ENCODE measurements around the gene KNG1. TPM values are rescaled to one million over a fixed set of nuclear protein-coding genes. Genes with fewer than 3 reads are reported as not detected.
"Not testable (repeated sequence)": the region's sequence is repeated elsewhere in the genome, so short reads cannot be mapped to it uniquely, and the experiment has no call there.

KNG1 gene
- under 1 TPM; 0.21 to 0.24 TPM for total RNA-seq
- long read RNA-seq: 0 reads

DNA sequence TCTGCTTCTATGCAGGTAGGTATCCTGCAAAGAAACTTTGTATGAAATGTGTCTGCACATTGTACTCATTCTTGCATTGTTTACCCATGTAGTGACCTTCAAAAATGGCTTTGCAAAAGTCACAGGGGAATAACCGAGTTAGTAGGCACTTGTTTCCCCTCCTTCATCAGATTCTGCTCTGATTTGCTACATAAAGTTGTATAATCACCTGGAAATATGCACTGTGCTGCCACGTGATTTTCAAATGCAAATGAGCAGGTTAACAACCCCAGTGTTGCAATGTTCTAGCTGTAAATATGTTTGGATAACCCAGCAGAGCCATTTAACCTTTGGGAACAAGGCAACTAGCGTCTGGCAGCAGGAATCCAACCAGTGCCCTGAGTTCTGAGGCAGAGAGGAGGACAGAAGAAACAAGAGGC lies at the start of gene KNG1:
TSS of gene KNG1 (plus strand) at position 321 of the 419 bp plus-strand sequence. CDS start 184 bp downstream, outside the sequence.
- ATAC-seq: no peak
- intact Hi-C loops (cut with DNase I): no loop called here
- no peak for DNase-seq

DNA sequence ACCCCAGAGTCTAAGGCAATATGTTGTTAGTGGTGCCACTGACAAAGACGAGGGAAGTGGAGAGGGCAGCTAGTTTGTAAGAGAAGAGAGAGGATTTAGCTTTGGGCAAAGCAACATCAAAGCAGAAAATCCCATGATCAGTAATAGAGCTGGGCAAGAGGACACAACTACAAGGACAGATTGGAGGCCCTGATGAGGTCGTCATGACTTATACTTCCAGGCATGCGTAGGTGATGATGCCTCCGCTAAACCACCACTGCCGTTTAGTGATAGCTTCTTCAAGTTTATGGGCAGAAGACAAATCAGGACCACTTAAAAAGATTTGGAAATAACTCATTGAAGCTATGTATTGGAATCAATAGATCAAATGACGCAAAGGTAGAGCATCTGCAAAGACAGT lies 48.7 kb upstream of the KNG1 start:
- DNase-seq (no peak), ATAC-seq (no peak)
- intact Hi-C loops (cut with DNase I): no loop called here

DNA sequence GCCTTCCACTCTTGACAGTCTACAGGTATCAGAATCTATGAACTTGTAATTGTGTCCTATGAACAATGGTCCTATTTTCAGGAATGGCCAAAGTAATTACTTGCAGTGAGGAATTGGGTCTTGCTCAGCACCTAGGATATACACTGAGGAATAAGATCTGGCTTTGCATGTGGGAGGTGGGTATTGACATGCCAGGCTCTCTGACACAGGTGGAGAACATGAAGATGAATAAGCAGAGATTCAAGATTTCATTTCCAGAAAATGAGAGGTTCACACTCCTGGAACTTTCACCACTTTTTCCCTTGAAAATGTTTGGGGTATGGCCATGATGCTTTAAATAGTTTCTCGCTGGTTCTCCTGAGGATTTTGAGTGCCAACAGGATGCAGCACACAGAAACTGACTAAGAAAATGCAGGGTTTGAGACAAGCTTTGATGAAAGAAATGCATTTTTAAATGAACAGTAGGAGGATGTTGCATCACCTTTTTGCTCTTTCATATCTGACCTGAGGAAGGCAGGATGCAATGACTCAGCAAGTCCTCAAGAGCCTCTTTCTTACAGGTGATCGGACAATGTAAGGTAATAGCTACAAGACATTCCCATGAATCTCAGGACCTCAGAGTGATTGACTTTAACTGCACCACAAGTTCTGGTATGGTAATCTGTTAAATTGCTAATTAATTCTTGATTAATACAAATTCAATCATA lies 47.6 kb upstream of the KNG1 start:
- DNase-seq (no peak), ATAC-seq (peak in 1 of 2 donors; percentile 24)
- intact Hi-C loops (cut with DNase I): no loop called here

DNA sequence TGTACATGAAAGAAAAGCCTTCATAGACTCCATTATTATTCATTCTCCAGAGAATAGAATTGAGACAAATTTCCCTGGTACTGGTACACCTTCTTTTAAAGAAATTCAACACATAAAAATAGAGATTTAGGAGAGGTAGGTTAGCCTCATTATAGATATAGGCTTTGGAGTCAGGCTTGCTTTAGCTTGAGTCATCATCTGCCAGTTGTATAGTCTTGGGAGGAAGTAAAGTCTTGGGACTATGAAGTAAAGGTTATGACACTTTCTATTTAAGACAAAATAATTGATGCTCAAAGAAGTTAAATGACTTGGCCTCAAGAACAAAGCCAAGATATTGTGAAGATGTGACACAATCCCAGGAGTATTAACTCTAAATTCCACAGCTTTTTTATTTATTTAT lies 47.0 kb upstream of the KNG1 start:
- DNase-seq (no peak), ATAC-seq (no peak)
- intact Hi-C loops (cut with DNase I): no loop called here

DNA sequence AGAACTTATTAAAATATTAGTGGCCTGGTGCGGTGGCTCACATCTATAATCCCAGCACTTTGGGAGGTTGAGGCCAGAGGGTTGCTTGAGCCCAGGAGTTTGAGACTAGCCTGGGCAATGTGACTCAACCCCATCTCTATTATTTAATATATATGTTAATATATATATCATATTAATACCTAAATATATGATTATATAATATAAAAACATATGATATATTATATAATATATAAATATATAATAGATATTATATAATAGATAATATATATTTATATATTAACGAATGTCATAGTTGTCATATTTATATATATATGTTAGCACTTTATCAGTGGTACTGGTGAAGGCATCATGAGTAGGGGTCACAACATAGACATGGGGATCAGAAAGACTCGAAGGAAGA lies 46.1 kb upstream of the KNG1 start:
- intact Hi-C loops (cut with DNase I): no loop called here
- ATAC-seq: no peak

DNA sequence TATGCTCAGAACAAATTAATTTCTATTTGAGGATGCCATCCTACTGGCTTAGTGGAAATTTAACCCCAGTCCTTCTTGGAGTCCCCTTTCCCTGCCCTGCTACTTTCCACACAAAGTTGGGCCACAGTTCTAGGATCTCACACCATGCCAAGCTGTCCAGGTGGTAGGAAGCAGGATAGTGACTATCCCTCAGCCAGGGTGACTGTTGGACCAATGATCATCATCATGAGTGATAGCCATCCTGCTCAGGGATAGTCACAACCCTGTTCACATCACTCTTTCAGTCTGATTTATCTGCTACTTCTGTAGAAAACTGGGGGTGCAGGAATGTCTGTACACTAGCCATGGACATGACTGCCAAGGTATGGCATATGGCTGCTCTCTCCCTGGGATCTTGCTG lies 38.6 kb upstream of the KNG1 start:
- no peak for DNase-seq
- intact Hi-C loops (cut with DNase I): no loop called here
- no peak for ATAC-seq

More for the DNA sequence above, 46.1 kb upstream of the KNG1 start:
- DNase-seq: no peak

DNA sequence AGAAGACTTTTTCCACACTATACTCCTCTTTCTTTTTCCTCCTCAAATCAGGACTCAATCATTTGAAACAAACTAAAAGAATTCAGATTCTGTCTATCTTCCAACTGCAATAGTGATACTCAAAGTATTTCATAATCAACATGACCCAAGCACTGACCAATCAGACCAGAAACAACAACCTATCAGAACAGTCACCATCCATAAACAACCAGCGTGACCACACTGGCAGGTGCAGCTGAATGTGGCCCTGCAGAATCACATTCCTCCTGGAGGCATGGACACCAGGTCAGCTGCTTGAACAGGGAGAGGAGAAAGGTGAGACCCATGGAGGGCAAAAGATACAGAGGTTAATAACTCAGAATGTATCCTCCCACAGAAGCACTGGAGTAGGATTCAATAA lies 38.0 kb upstream of the KNG1 start:
- ATAC-seq (no peak), DNase-seq (no peak)
- intact Hi-C loops (cut with DNase I): no loop called here

DNA sequence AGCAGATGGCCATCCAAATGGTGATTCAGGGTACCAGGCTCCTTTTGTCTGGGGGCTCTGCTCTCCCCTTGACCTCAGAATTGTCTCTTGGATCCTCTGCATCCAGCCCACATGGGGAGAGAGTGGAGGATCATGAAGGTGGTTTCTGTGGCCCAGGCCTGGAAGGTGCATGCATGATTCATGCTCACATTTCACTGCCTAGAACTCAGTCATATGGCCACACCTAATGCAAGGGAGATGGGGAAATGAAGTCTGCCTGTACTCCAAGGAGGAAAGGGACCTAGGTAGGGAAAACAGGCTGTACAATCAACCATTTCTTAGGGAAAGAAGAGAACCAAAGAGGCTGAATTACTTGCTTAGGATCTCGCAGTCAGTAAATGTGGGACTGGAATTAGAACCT lies 36.3 kb upstream of the KNG1 start:
- ATAC-seq: no peak
- no peak for DNase-seq
- intact Hi-C loops (cut with DNase I): no loop called here

DNA sequence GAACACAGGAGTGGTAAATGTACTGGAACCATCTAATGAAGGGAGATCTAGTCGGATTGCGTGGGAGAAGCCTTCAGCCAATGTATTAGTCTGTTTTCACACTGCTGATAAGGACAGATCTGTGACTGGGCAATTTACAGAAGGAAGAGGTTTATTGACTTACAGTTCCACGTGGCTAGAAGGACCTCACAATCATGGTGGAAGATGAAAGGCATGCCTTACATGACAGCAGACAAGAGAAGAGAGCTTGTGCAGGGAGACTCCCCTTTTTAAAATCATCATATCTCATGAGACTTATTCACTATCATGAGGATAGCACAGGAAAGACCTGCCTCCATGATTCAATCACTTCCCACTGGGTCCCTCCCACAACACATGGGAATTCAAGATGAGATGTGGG lies 34.3 kb upstream of the KNG1 start:
- DNase-seq: no peak
- no peak for ATAC-seq
- intact Hi-C loops (cut with DNase I): no loop called here

DNA sequence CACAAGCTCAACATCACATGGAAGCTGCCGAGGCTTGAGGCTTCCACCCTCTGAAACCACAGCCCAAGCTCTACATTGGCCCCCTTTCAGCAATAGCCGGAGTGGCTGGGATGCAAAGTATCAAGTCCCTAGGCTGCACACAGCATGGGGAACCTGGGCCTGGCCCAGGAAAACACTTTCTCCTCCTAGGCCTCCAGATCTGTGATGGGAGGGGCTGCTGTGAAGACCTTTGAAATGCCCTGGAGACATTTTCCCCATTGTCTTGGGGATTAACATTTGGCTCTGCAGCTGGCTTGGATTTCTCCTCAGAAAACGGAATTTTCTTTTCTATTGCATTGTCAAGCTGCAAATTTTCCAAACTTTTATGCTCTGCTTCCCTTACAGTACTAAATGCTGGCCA lies 33.2 kb upstream of the KNG1 start:
- ATAC-seq: no peak
- DNase-seq: no peak
- intact Hi-C loops (cut with DNase I): no loop called here

DNA sequence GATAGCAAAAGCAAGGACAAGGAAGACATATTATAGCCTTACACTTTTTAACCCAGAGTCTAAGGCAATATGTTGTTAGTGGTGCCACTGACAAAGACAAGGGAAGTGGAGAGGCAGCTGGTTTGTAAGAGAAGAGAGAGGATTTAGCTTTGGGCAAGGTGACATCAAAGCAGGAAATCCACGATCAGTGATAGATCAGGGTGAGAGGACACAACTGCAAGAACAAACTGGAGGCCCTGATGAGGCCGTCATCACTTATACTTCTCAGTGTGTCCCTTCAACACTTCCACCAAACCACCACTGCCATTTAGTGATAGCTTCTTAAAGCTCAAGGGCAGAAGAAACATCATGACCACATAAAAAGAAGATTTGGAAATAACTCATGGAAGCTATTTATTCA lies 30.7 kb upstream of the KNG1 start:
- DNase-seq; intact Hi-C loops (cut with DNase I); ATAC-seq: not testable (repeated sequence)

DNA sequence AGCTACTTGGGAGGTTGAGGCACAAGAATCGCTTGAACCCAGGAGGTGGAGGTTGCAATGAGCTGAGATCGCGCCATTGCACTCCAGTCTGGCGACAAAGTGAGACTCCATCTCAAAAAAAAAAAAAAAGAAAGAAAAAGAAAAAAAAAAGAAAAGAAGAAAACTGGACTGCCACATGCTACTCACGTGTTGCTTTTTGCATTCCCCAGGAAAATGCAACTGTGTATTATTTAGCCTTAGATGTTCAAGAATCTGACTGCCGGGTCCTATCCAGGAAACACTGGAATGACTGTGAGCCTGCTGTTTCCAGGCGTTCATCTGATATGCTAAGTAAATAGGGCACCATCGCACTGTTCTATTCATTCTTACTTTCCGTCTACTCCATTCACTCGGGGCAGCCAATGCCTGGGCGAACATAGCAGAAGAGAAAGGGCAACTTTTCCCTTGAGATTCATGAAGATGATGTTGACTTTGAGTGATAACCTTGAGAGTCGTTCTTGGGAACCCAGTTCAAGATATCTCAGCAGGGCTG lies 30.0 kb upstream of the KNG1 start:
- intact Hi-C loops (cut with DNase I): no loop called here
- DNase-seq: no peak
- ATAC-seq: no peak

DNA sequence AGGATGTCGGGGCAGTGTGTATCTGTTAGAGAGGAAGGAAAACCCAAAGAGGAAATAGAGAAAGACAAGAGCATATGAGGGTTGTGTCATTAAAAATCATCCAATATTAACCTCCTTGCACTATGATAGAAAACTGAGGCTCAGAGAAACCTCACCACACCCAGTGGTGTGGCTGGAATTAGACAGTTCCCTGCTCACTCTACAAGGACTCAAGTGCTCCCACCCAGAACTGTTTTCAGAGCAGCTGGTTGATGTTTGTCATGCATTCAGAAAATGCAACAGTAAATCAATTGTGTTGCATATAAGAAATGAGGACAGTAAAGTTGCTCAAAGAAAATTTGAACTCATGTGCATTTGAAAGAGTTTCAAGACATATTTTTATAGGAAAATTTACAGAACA lies 26.9 kb upstream of the KNG1 start:
- intact Hi-C loops (cut with DNase I); ATAC-seq; DNase-seq: not testable (repeated sequence)

DNA sequence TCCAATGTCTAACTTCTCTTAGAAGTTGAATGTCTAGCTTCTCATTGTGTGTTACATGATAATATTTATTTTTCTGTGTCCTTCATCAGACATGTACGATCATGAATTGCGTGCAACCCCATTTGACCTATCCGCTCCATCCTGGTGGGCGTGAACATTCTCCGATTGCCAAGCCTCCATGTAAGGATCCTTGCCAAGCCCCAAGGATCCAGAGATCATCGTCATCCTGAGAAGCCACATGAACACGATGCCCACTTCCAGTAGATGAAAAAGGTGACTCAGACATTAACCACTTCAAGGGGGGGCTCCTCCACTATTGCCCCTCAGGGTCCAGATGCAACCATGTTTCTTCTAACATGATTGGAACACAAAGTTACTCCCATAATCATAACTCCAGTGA lies 25.5 kb upstream of the KNG1 start:
- intact Hi-C loops (cut with DNase I): no loop called here
- ATAC-seq: no peak

DNA sequence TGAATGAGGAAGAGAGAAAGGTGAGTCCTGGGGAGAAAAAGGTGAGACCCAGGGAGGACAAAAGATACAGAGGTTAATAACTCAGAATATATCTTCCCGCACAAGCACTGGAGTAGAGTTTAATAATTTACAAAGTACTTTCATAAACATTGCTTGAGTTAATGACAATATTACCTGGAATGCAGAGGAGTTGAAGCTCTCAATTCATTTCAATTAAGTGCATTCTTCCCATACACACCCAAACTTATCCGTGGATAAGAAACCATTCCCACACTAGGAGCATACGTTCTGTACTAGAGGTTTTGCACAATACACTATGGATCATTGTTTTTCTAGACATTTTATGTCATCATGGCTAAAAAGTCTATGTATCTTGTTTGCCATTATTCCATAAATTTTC lies 23.3 kb upstream of the KNG1 start:
- DNase-seq: no peak
- ATAC-seq: no peak
- intact Hi-C loops (cut with DNase I): no loop called here

More for the DNA sequence above, 25.5 kb upstream of the KNG1 start:
- no peak for DNase-seq

DNA sequence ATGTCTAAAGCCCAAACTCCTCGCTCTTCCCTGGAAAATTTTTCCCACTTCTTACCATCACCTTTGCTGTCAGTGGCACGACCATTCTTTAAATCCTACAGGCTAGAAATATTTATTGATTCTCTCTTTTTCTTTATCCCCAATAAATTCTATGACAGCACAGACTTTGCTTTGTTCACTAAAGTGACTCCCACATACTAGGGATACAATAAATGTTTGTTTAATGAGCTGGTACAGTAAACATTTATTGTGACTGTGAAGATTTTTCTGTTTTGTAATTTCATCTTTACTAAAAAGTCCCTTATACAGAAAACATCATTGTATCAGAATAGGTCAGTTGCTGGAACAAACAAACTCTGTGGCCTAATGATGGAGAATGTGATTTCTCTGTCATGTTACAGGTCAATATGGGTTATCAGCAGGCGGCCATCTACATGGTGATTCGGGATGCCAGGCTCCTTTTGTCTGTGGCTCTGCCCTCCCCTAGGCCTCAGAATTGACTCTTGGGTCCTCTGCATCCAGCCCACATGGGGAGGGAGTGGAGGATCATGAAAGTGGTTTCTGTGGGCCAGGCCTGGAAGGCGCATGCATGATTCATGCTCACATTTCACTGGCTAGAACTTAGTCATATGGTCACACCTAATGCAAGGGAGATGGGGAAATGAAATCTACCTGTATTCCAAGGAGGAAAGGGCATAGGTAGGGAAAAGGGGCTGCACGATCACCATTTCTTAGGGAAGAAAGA lies 22.7 kb upstream of the KNG1 start:
- DNase-seq (no peak), ATAC-seq (no peak)
- intact Hi-C loops (cut with DNase I): no loop called here

DNA sequence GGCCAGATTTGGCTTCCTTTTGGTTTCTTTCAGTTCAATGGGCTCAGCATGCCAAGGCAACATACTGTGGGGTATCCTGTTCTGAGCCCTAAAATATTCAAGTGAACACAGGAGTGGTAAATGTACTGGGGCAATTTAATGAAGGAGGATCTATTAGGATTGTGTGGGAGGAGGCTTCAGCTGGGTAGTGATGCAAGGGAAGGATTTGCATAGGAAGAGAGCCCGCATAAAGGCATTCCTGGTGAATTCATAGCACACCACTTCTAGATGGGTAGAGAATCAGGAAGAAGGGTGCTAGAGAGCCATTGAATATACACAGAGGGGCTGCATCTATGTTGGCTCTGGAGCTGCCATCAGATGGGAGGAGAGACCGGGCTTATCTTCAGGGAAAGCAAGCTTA lies 20.6 kb upstream of the KNG1 start:
- ATAC-seq (no peak), DNase-seq (no peak)
- intact Hi-C loops (cut with DNase I): no loop called here

DNA sequence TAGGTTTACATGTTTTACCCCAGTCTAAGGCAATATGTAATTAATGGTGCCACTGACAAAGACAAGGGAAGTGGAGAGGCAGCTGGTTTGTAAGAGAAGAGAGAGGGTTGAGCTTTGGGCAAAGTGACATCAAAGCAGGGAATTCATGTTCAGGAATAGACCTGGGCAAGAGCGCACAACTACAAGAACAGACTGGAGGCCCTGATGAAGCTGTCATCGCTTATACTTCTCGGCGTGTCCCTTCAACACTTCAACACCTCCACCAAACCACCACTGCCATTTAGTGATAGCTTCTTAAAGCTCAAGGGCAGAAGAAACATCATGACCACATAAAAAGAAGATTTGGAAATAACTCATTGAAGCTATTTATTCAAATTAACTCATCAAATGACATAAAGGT lies 19.6 kb upstream of the KNG1 start:
- ATAC-seq (peak; percentile 91 to 94), DNase-seq (peak; percentile 27)
- intact Hi-C loops (cut with DNase I): no loop called here

DNA sequence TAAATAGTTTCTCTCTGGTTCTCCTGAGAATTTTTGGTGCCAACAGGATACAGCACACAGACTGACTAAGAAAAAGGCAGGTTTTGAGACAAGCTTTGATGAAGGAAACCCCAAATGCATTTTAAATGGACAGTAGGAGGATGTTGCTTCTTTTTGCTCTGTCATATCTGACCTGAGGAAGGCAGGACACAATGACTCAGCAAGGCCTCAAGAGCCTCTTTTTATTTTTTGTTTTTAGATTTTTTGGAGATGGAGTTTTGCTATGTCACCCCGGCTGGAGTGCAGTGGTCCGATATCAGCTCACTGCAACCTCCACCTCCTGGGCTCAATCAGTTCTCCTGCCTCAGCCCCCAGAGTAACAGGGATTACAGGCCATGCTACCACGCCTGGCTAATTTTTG lies 16.9 kb upstream of the KNG1 start:
- no peak for ATAC-seq
- intact Hi-C loops (cut with DNase I): loop anchor here in 1 of 2 donors (10.0 kb wide), 1 partner anchor 55 kb away; no protein-coding TSS in a partner anchor

DNA sequence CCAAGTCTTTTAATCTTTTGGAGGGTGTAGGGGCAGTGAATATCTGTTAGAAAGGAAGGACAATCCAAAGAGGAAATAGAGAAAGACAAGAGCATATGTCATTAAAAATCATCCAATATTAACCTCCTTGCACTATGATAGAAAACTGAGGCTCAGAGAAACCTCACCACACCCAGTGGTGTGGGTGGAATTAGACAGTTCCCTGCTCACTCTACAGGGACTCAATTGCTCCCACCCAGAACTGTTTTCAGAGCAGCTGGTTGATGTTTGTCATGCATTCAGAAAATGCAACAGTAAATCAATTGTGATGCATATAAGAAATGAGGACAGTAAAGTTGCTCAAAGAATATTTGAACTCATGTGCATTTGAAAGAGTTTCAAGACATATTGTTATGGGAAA lies 14.7 kb upstream of the KNG1 start:
- intact Hi-C loops (cut with DNase I): loop anchor here in 1 of 2 donors (10.0 kb wide), 1 partner anchor 52 kb away; no protein-coding TSS in a partner anchor

More for the DNA sequence above, 16.9 kb upstream of the KNG1 start:
- no peak for DNase-seq

More for the DNA sequence above, 14.7 kb upstream of the KNG1 start:
- DNase-seq, ATAC-seq: not testable (repeated sequence)
